GM15510 (cell line): Measurements from ENCODE around the gene APH1A.

ENCODE experiments used
- POLR2A ChIP-seq: IDR thresholded peaks from 3 replicates; pipeline ENCODE4 v1.6.1; 2011; ENCODE audit warnings: borderline replicate concordance; ENCODE audit not compliant: insufficient read length; ENCODE audit errors: extremely low read depth

Gene APH1A

GRCh38 chr1:150243003-150243402 is 25.8 kb downstream of the APH1A start:
- no peak for TF ChIP-seq POLR2A

- no peak for TF ChIP-seq POLR2A
Observed at GRCh38 chr1:150237746-150238145, 31.1 kb downstream of the APH1A start.

GRCh38 chr1:150236614-150237100 is 32.2 kb downstream of the APH1A start:
- TF ChIP-seq POLR2A: no peak

GRCh38 chr1:150235852-150236613 is 32.8 kb downstream of the APH1A start, which contains the start of gene ANP32E:
Gene ANP32E (minus strand): TSS chr1:150236112. CDS start chr1:150235786, 326 bp downstream.
- peak; percentile 95 for TF ChIP-seq POLR2A

- no peak for TF ChIP-seq POLR2A
Observed at GRCh38 chr1:150235294-150235851, 33.4 kb downstream of the APH1A start.

GRCh38 chr1:150234566-150235293 is 34.1 kb downstream of the APH1A start:
- peak; percentile 83 for TF ChIP-seq POLR2A

GRCh38 chr1:150234309-150234565 is 34.6 kb downstream of the APH1A start:
- TF ChIP-seq POLR2A: no peak

- no peak for TF ChIP-seq POLR2A
Observed at GRCh38 chr1:150233359-150234308, 35.2 kb downstream of the APH1A start.

- no peak for TF ChIP-seq POLR2A
Observed at GRCh38 chr1:150227228-150227627, 41.6 kb downstream of the APH1A start.

GRCh38 chr1:150226486-150226885 is 42.3 kb downstream of the APH1A start:
- no peak for TF ChIP-seq POLR2A

GRCh38 chr1:150225546-150225945 is 43.3 kb downstream of the APH1A start:
- no peak for TF ChIP-seq POLR2A

- TF ChIP-seq POLR2A: no peak
Observed at GRCh38 chr1:150224983-150225382, 43.8 kb downstream of the APH1A start.

GRCh38 chr1:150221552-150221951 is 47.3 kb downstream of the APH1A start:
- no peak for TF ChIP-seq POLR2A
